ENCODE measurements around the gene ZW10.

Gene ZW10

DNA sequence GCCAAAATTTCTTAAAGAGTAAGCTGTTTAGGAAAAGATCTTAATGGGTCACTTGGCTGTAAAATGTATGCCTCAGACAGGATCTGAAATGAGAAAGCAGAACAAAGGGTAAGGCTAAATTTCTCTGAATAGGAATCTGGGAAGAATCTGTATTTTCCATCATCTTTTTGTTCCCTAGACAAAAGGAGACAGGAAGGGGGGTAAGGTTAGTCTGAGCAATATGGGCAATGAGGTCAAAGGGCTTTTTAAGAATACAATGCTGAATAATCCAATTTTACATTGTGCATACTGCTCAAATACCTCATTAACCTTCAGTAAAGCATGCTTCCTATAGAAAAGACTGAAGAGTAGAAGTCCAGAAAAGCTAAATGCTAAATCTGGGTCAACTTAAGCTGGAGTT lies 40.7 kb upstream of the ZW10 start:
- H3K36me3 ChIP-seq (replicated peaks; ENCODE audit: low read depth, low read length) = peaks cover 31% of the 10 kb centered on the region

DNA sequence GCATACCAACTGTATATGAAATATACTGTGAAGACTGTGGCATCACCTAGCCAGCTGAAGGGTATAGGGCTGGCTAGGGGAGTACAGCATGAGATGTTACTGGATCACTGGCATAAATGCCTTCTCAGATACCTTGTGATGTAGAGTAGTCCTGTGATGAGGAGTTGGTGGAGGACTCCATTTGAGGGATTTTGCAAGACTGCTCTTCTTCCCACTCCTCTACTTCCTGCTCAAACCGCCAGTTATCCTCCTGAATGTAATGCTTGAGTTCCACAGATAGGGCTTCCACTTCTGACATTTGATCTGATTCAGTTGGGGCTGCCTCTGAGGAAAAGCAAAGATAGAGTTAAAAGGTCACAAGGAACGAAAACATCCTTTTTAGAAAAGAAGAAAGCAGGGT lies 35.4 kb upstream of the ZW10 start:
- Histone ChIP-seq H3K4me3 (ENCODE audit: low read length) (no peak overlapping the region), H3K79me2 (ENCODE audit: low read length) (no peaks in the 10 kb centered on the region), H3K9me3 (ENCODE audit: insufficient read depth, low read length) (no peaks in the 10 kb centered on the region), H3K4me2 (ENCODE audit: low read length) (no peak overlapping the region), H3K36me3 (replicated peaks; ENCODE audit: low read depth, low read length) (peaks cover 44% of the 10 kb centered on the region), H3K27me3 (ENCODE audit: low read depth, low read length) (no peaks in the 10 kb centered on the region), H3K27ac (ENCODE audit: low read length) (no peak overlapping the region), H3K9ac (ENCODE audit: low read length) (no peak overlapping the region), H2AFZ (ENCODE audit: low read depth, low read length) (no peak overlapping the region), H4K20me1 (ENCODE audit: insufficient read depth, low read length) (no peaks in the 10 kb centered on the region), H3K4me1 (ENCODE audit: low read length) (no peaks in the 10 kb centered on the region)
- TF ChIP-seq, protein P1, sequence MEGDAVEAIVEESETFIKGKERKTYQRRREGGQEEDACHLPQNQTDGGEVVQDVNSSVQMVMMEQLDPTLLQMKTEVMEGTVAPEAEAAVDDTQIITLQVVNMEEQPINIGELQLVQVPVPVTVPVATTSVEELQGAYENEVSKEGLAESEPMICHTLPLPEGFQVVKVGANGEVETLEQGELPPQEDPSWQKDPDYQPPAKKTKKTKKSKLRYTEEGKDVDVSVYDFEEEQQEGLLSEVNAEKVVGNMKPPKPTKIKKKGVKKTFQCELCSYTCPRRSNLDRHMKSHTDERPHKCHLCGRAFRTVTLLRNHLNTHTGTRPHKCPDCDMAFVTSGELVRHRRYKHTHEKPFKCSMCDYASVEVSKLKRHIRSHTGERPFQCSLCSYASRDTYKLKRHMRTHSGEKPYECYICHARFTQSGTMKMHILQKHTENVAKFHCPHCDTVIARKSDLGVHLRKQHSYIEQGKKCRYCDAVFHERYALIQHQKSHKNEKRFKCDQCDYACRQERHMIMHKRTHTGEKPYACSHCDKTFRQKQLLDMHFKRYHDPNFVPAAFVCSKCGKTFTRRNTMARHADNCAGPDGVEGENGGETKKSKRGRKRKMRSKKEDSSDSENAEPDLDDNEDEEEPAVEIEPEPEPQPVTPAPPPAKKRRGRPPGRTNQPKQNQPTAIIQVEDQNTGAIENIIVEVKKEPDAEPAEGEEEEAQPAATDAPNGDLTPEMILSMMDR (IDR thresholded peaks at IDR 0.05; ENCODE audit: low read depth, low read length) = no peak
- no peak for TF ChIP-seq EZH2phosphoT487 (IDR thresholded peaks at IDR 0.05; ENCODE audit: low read depth)

More for the DNA sequence above, 40.7 kb upstream of the ZW10 start:
- Histone ChIP-seq H3K9ac (ENCODE audit: low read length) (no peak overlapping the region), H4K20me1 (ENCODE audit: insufficient read depth, low read length) (no peaks in the 10 kb centered on the region), H3K27ac (ENCODE audit: low read length) (no peak overlapping the region), H3K4me1 (ENCODE audit: low read length) (no peaks in the 10 kb centered on the region), H2AFZ (ENCODE audit: low read depth, low read length) (no peak overlapping the region), H3K4me3 (ENCODE audit: low read length) (no peak overlapping the region), H3K79me2 (ENCODE audit: low read length) (no peaks in the 10 kb centered on the region), H3K9me3 (ENCODE audit: insufficient read depth, low read length) (no peaks in the 10 kb centered on the region), H3K4me2 (ENCODE audit: low read length) (no peak overlapping the region), H3K27me3 (ENCODE audit: low read depth, low read length) (no peaks in the 10 kb centered on the region)
- TF ChIP-seq, protein P1 (IDR thresholded peaks at IDR 0.05; ENCODE audit: low read depth, low read length) = no peak
- TF ChIP-seq EZH2phosphoT487 (IDR thresholded peaks at IDR 0.05; ENCODE audit: low read depth) = no peak

DNA sequence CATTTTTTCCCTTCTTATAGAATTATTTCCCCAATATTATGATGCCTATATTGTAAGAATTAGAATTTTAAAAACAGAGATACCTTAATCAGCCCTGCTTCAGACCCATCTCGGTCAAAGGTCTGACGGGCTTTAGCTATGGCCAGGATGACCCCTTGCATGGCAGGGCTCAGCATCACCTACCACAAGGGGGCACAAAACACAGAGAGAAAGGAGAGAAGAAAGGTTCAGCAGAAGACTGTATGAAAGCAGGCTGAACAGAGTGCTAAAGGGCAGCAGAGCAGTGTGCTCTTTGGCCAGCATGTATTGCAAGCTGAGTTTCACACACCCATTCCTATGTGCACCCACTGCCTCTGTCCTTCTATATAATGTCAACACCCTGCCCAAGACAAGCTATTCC lies 32.9 kb upstream of the ZW10 start:
- Histone ChIP-seq H3K27ac (ENCODE audit: low read length) (no peak overlapping the region), H3K4me3 (ENCODE audit: low read length) (no peak overlapping the region), H4K20me1 (ENCODE audit: insufficient read depth, low read length) (no peaks in the 10 kb centered on the region), H2AFZ (ENCODE audit: low read depth, low read length) (no peak overlapping the region), H3K4me1 (ENCODE audit: low read length) (no peaks in the 10 kb centered on the region), H3K9me3 (ENCODE audit: insufficient read depth, low read length) (no peaks in the 10 kb centered on the region), H3K79me2 (ENCODE audit: low read length) (no peaks in the 10 kb centered on the region), H3K27me3 (ENCODE audit: low read depth, low read length) (no peaks in the 10 kb centered on the region), H3K36me3 (replicated peaks; ENCODE audit: low read depth, low read length) (peaks cover 42% of the 10 kb centered on the region), H3K9ac (ENCODE audit: low read length) (no peak overlapping the region), H3K4me2 (ENCODE audit: low read length) (no peak overlapping the region)
- no peak for TF ChIP-seq EZH2phosphoT487 (IDR thresholded peaks at IDR 0.05; ENCODE audit: low read depth)
- TF ChIP-seq, protein P1 (IDR thresholded peaks at IDR 0.05; ENCODE audit: low read depth, low read length) = peak; percentile 62

DNA sequence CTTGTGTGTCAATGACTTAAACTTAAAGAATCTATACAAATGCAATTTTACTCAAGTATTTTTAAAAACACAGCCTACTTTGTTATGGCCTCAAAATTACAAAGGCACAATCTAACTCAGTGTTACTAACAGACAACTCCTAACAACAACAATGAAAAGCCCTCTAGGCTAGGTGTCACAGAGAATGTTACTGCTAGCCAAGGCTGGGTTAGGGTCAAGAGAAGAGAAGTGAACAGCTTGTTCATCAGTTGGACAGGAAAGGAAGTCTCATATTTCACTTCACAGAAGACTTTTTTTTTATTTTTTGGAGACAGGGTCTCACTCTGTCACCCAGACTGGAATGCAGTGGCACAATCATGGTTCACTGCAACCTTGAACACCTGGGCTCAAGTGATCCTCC lies 32.1 kb upstream of the ZW10 start:
- Histone ChIP-seq H3K79me2 (ENCODE audit: low read length) (no peaks in the 10 kb centered on the region), H2AFZ (ENCODE audit: low read depth, low read length) (no peak overlapping the region), H3K4me2 (ENCODE audit: low read length) (no peak overlapping the region), H3K9ac (ENCODE audit: low read length) (no peak overlapping the region), H3K27me3 (ENCODE audit: low read depth, low read length) (no peaks in the 10 kb centered on the region), H3K27ac (ENCODE audit: low read length) (no peak overlapping the region), H4K20me1 (ENCODE audit: insufficient read depth, low read length) (no peaks in the 10 kb centered on the region), H3K4me3 (ENCODE audit: low read length) (no peak overlapping the region), H3K9me3 (ENCODE audit: insufficient read depth, low read length) (no peaks in the 10 kb centered on the region), H3K4me1 (ENCODE audit: low read length) (no peaks in the 10 kb centered on the region), H3K36me3 (replicated peaks; ENCODE audit: low read depth, low read length) (peaks cover 44% of the 10 kb centered on the region)
- TF ChIP-seq, protein P1 (IDR thresholded peaks at IDR 0.05; ENCODE audit: low read depth, low read length) = no peak
